OCI-LY7 (cell line): Measurements from ENCODE around the gene IPO11. TPM values are rescaled to one million over a fixed set of nuclear protein-coding genes. Genes with fewer than 3 reads are reported as not detected.

Source experiments
- BruUV-seq: library from RNA; stranded (reverse); fragments of 400-500 nt; replicated peaks from 2 replicates; lab custom pipeline; 2021; lab: Mats Ljungman, UMichigan
- CTCF ChIA-PET: fragments of 300-600 bp; sonication (Branson Sonifier 250); formaldehyde crosslinking; loops from one replicate; lab custom pipeline; 2022; ENCODE audit warnings: antibody characterized with exemption; ENCODE audit not compliant: unreplicated experiment; lab: Charles Lee
- POLR2A ChIA-PET: fragments of 300-600 bp; sonication (Branson Sonifier 250); formaldehyde crosslinking; loops from one replicate; lab custom pipeline; 2022; ENCODE audit warnings: antibody characterized with exemption; lab: Charles Lee
- DNase-seq: peaks from one replicate; pipeline ENCODE4 v3.0.0-alpha.2; 2015; ENCODE audit warnings: low spot score
- H2AFZ ChIP-seq: fragments of 200-600 bp; sonication (generic), shearing (Covaris generic); 2 replicates; pipeline ENCODE4 v1.6.1; 2014; ENCODE audit warnings: mild to moderate bottlenecking, antibody characterized with exemption, low read length, moderate library complexity
- H3K27ac ChIP-seq: fragments of 200-600 bp; sonication (generic); 2 replicates; pipeline ENCODE4 v1.5.1; 2014; ENCODE audit warnings: mixed run types, low read depth, mild to moderate bottlenecking, moderate library complexity, low read length, inconsistent platforms; ENCODE audit not compliant: poor library complexity, severe bottlenecking
- H3K36me3 ChIP-seq: fragments of 200-600 bp; sonication (generic); 2 replicates; pipeline ENCODE4 v1.6.1; 2014; ENCODE audit warnings: mild to moderate bottlenecking, antibody characterized with exemption, low read length, moderate library complexity, mixed read lengths; ENCODE audit not compliant: insufficient read depth
- H3K4me1 ChIP-seq: fragments of 200-600 bp; sonication (generic); 2 replicates; pipeline ENCODE4 v1.5.1; 2014; ENCODE audit warnings: mild to moderate bottlenecking, low read length; ENCODE audit not compliant: insufficient read depth, poor library complexity, severe bottlenecking
- H3K4me2 ChIP-seq: fragments of 200-600 bp; sonication (generic); 2 replicates; pipeline ENCODE4 v1.6.1; 2014; ENCODE audit warnings: mild to moderate bottlenecking, low read length
- H3K4me3 ChIP-seq: fragments of 200-600 bp; sonication (generic); 2 replicates; pipeline ENCODE4 v1.5.1; 2014; ENCODE audit warnings: mild to moderate bottlenecking, low read depth, low read length; ENCODE audit not compliant: poor library complexity, severe bottlenecking
- H3K79me2 ChIP-seq: fragments of 200-600 bp; sonication (generic); 2 replicates; pipeline ENCODE4 v1.6.1; 2016; ENCODE audit warnings: low read depth, mild to moderate bottlenecking, low read length, moderate library complexity, mixed read lengths; ENCODE audit not compliant: insufficient read depth
- H3K9me2 ChIP-seq: fragments of 200-600 bp; sonication (generic); 2 replicates; pipeline ENCODE4 v1.6.1; 2016; ENCODE audit warnings: mild to moderate bottlenecking, low read length, mixed read lengths; ENCODE audit not compliant: insufficient read depth
- H3K9me3 ChIP-seq: fragments of 200-600 bp; sonication (generic); 2 replicates; pipeline ENCODE4 v1.6.1; 2014; ENCODE audit warnings: mild to moderate bottlenecking, mixed run types, low read length, mixed read lengths
- H4K20me1 ChIP-seq: fragments of 200-600 bp; sonication (generic); 2 replicates; pipeline ENCODE4 v1.6.1; 2014; ENCODE audit warnings: mild to moderate bottlenecking, antibody characterized with exemption, low read length, moderate library complexity, mixed read lengths; ENCODE audit not compliant: insufficient read depth
- CTCF ChIP-seq: fragments of 200-600 bp; sonication (generic); conservative IDR thresholded peaks from 2 replicates; pipeline ENCODE4 v1.5.1; 2014; ENCODE audit warnings: mild to moderate bottlenecking, antibody characterized with exemption, low read length, moderate library complexity, mixed read lengths
- EZH2phosphoT487 ChIP-seq: fragments of 200-600 bp; sonication (generic); IDR thresholded peaks from 2 replicates; pipeline ENCODE4 v1.6.1; 2018; ENCODE audit warnings: low read depth, borderline replicate concordance, mild to moderate bottlenecking, mixed run types, antibody characterized with exemption, low read length, moderate library complexity, mixed read lengths
- intact Hi-C: fragments of 100-400 bp; cut with micrococcal nuclease; formaldehyde crosslinking; loops from one replicate; pipeline ENCODE4 v1.10.0; 2022; ENCODE audit not compliant: unreplicated experiment
- total RNA-seq, 2 experiments: library from RNA; depleted of rRNA in 1 of 2; stranded (reverse); fragments of >200 nt in 1 of 2; shearing (Covaris generic) in 1 of 2; gene quantifications; 2 replicates each; pipeline ENCODE4 v1.2.3, GENCODE V29; 2014 to 2022

The IPO11 gene
- total RNA-seq, 2 experiments from 2014 or later: 26.1 to 59.9 TPM

DNA sequence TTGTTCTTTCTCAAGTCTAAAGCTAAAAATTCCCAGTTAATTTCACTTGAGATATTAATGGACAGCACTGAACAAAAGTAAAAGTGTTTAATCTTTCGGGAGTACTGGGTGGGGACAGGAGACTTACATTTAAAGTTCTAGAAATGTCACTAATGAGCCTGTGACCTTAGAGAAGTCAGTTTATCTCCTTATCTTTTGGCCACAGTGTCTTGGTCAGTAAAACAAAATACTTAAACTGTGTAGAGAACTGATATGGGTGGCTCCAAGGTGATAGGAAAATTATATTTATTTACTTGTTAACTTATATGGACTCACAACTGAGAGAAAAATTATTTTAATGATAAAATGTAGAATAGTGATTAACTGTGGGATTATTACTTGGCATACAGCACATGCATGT is 8.9 kb downstream of the IPO11 start:
- peaks cover 97% of the 10 kb centered on the region for H3K79me2 ChIP-seq
- intact Hi-C loops: no loop called here
- no TSS peak for BruUV-seq

GRCh38 chr5:62424763-62425162 is 12.2 kb downstream of the IPO11 start:
- no peak overlapping the region for H3K4me2 ChIP-seq
- no peaks in the 10 kb centered on the region for H3K9me2 ChIP-seq
- H4K20me1 ChIP-seq: no peaks in the 10 kb centered on the region
- H3K79me2 ChIP-seq: peaks cover 94% of the 10 kb centered on the region
- H3K9me3 ChIP-seq: no peaks in the 10 kb centered on the region
- no peaks in the 10 kb centered on the region for H3K4me1 ChIP-seq
- ChIA-PET POLR2A (no interaction called here), CTCF (no interaction called here)
- H2AFZ ChIP-seq: no peak overlapping the region
- BruUV-seq: no TSS peak
- no peak overlapping the region for H3K27ac ChIP-seq
- TF ChIP-seq CTCF: no peak
- no peak for TF ChIP-seq EZH2phosphoT487
- no peak for DNase-seq
- intact Hi-C loops: no loop called here
- H3K36me3 ChIP-seq: peaks cover 39% of the 10 kb centered on the region
- H3K4me3 ChIP-seq: no peak overlapping the region

More for the DNA sequence above, 8.9 kb downstream of the IPO11 start:
- no peaks in the 10 kb centered on the region; the same call in 1 of the 2 replicates for H4K20me1 ChIP-seq
- peaks cover 59% of the 10 kb centered on the region for H3K36me3 ChIP-seq
- no peak overlapping the region for H3K4me3 ChIP-seq
- H3K9me3 ChIP-seq: no peaks in the 10 kb centered on the region
- ChIA-PET POLR2A (interaction anchor here (0.9 to 1.0 kb wide), 2 partner anchors 9 to 18 kb away, joined by 3 to 4 read pairs; partner anchors contain the start of genes DIMT1 and IPO11), CTCF (no interaction called here)
- DNase-seq: no peak
- no peak overlapping the region for H3K4me2 ChIP-seq
- H2AFZ ChIP-seq: no peak overlapping the region
- TF ChIP-seq CTCF (no peak), EZH2phosphoT487 (no peak)
- H3K9me2 ChIP-seq: no peaks in the 10 kb centered on the region
- H3K4me1 ChIP-seq: no peaks in the 10 kb centered on the region
- no peak overlapping the region for H3K27ac ChIP-seq

DNA sequence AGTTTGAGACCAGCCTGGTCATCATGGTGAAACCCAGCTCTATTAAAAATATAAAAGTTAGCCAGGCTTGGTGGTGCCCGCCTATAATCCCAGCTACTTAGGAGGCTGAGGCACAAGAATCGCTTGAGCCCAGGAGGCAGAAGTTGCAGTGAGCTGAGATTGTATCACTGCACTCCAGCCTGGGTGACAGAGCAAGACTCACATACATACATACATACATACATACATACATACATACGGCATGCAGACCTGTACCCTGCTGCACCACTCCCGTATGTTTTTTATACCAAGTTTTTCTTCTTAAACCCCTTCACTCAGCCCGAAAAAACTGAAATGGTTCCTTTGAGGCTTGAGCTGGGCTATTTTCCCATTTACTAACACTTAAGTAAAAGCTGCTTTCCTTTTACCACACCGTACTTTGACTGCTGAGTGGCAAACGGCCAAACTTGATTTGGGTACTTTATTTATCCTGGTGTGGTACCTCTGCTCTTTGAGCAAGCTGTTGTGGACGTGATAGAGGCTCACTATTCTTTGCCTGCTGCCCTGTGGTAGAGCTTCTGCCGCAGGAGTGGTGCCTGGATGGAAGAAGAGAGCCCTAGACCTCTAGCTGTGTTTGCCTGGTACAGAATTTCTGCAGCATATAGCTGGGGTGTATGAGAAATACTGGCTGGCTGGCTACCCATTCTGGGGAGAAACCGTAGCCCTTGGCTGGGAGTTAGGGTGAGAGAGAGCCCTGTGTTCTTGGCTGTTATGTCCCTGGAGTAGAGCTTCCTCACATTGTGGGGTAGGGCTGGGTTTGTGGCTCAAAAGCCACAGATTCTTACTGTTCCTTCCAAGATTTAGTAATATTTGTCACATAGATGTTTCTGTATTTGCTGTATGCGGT is 19.4 kb downstream of the IPO11 start:
- H3K79me2 ChIP-seq: peaks cover 86% of the 10 kb centered on the region
- peaks cover 6% of the 10 kb centered on the region for H4K20me1 ChIP-seq
- H3K4me2 ChIP-seq: no peak overlapping the region
- no peak overlapping the region for H3K27ac ChIP-seq
- peaks cover 30% of the 10 kb centered on the region for H3K36me3 ChIP-seq
- no peak overlapping the region for H2AFZ ChIP-seq
- no TSS peak for BruUV-seq
- no peaks in the 10 kb centered on the region for H3K4me1 ChIP-seq
- no peak for DNase-seq
- POLR2A ChIA-PET: interaction anchor here (0.6 to 2.6 kb wide), 6 partner anchors 8 to 107 kb away, joined by 3 to 9 read pairs (median 3); partner anchors contain the start of gene DIMT1
- H3K9me3 ChIP-seq: 0 out of 2 replicates have a peak, but pooled peaks cover 5% of the 10 kb centered on the region
- CTCF ChIA-PET: no interaction called here
- no peak for TF ChIP-seq EZH2phosphoT487
- no peak for TF ChIP-seq CTCF
- intact Hi-C loops: no loop called here
- no peak overlapping the region for H3K4me3 ChIP-seq
- no peaks in the 10 kb centered on the region for H3K9me2 ChIP-seq
